GM23338 (cell line): Measurements from ENCODE around the gene ZCCHC24.

Experiments
- CREB1 ChIP-seq: fragments of 250-450 bp; sonication (Bioruptor Pico); IDR thresholded peaks from 2 replicates; pipeline ENCODE4 v1.5.0; 2020; ENCODE audit warnings: low read depth, mild to moderate bottlenecking, moderate library complexity
- CTCF ChIP-seq, 2 experiments: fragments of 200-600 bp in 1 of 2; sonication (generic) in 1 of 2; conservative IDR thresholded peaks; 2 replicates each; pipeline versions ENCODE4 v1.5.1 to v1.6.1; 2016 to 2017; ENCODE audit warnings: antibody characterized with exemption in 2 of 2, low read depth in 2 of 2, mild to moderate bottlenecking in 2 of 2, moderate library complexity in 1 of 2
- EZH2 ChIP-seq: fragments of 200-600 bp; sonication (generic); IDR thresholded peaks from one replicate; pipeline ENCODE4 v1.8.0; 2017; ENCODE audit warnings: antibody characterized with exemption, mild to moderate bottlenecking, low read depth; ENCODE audit not compliant: unreplicated experiment
- EZH2phosphoT487 ChIP-seq: fragments of 200-600 bp; sonication (generic); IDR thresholded peaks from one replicate; pipeline ENCODE4 v1.8.1; 2018; ENCODE audit warnings: antibody characterized with exemption; ENCODE audit not compliant: unreplicated experiment
- JUNB ChIP-seq: IDR thresholded peaks from one replicate; pipeline ENCODE4 v1.6.1; 2016; ENCODE audit warnings: antibody characterized with exemption; ENCODE audit not compliant: unreplicated experiment
- NANOG ChIP-seq: IDR thresholded peaks from 2 replicates; pipeline ENCODE4 v1.6.1; 2016; ENCODE audit warnings: antibody characterized with exemption, borderline replicate concordance
- POLR2AphosphoS5 ChIP-seq: IDR thresholded peaks from 2 replicates; pipeline ENCODE4 v1.6.1; 2016; ENCODE audit warnings: antibody characterized with exemption, low read depth
- REST ChIP-seq: IDR thresholded peaks from one replicate; pipeline ENCODE4 v1.6.1; 2018; ENCODE audit warnings: antibody characterized with exemption; ENCODE audit not compliant: unreplicated experiment
- STAT1 ChIP-seq: IDR thresholded peaks from one replicate; pipeline ENCODE4 v1.6.1; 2016; ENCODE audit warnings: antibody characterized with exemption; ENCODE audit not compliant: unreplicated experiment
- ZNF114 ChIP-seq: fragments of 250-450 bp; sonication (Bioruptor Pico); IDR thresholded peaks from 2 replicates; pipeline ENCODE4 v1.5.0; 2020; ENCODE audit warnings: mild to moderate bottlenecking, moderate library complexity

DNA sequence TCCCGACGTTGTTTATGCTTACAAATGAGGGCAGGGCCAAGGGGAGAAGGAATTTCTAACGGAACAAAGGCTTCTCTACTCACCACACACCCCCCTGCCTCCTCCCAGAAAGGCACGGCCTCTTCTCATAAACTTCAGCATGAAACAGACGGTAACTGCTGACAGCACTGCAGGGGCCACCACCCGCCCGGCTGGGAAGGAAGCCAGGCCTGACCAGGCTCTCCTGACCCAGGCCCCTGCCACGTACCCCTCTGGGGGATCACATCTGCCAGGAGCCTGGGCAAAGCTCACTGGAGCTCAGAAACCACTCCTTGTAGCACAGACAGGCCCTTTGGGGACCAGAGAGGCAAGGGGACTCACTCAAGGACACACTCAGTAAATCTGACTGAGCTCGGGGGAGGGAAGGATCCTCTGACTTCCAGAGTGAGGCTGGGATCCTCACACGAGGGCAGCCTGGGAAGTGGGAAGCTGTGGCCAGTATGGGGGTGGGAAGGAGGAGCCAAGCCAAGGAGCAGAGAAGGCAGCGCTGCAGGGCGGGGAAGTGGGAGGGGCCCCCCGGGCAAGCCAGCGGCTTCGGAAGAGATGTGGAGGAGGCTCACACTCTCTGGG, 46.1 kb downstream of the ZCCHC24 start:
- TF ChIP-seq CTCF (conservative IDR thresholded peaks at IDR 0.05; ENCODE audit: low read depth in 2 of 2) (no peak), EZH2 (no peak), NANOG (no peak), POLR2AphosphoS5 (no peak), REST (no peak), CREB1 (CRISPR knock-in tag) (no peak), EZH2phosphoT487 (no peak), ZNF114 (no peak), STAT1 (no peak), JUNB (no peak)
